Mesenchymal stem cell (in vitro differentiated cells and primary cell): ENCODE data around the gene ZNF644.

Source experiments
- DNase-seq: peaks from one replicate; pipeline ENCODE4 v3.0.0-alpha.2; 2013
- H2AFZ ChIP-seq: one replicate; pipeline ENCODE4 v1.6.1; 2013; ENCODE audit warnings: low read depth, mild to moderate bottlenecking, control low read depth, inconsistent platforms, low read length, moderate library complexity
- H2AK5ac ChIP-seq: 2 replicates; pipeline ENCODE4 v1.6.1; 2013; ENCODE audit warnings: low read length, moderate library complexity, mild to moderate bottlenecking, inconsistent platforms; ENCODE audit not compliant: severe bottlenecking
- H2BK120ac ChIP-seq: one replicate; pipeline ENCODE4 v1.6.1; 2013; ENCODE audit warnings: low read depth, mild to moderate bottlenecking, inconsistent platforms, low read length, moderate library complexity
- H2BK12ac ChIP-seq, 2 experiments: one replicate each; pipeline ENCODE4 v1.6.1; 2013; ENCODE audit warnings: inconsistent platforms in 2 of 2, low read length in 2 of 2, mild to moderate bottlenecking in 2 of 2, moderate library complexity in 2 of 2, control low read depth in 1 of 2
- H2BK15ac ChIP-seq: one replicate; pipeline ENCODE4 v1.6.1; 2013; ENCODE audit warnings: mild to moderate bottlenecking, low read depth, inconsistent platforms; ENCODE audit not compliant: poor library complexity, severe bottlenecking
- H2BK5ac ChIP-seq: 2 replicates; pipeline ENCODE4 v1.6.1; 2013; ENCODE audit warnings: low read depth, mild to moderate bottlenecking, low read length, control low read depth, inconsistent platforms; ENCODE audit not compliant: poor library complexity, severe bottlenecking
- H3K14ac ChIP-seq, 2 experiments: one replicate each; pipeline ENCODE4 v1.6.1; 2013; ENCODE audit warnings: inconsistent platforms in 2 of 2, low read length in 2 of 2, control low read depth in 1 of 2, mild to moderate bottlenecking in 1 of 2, moderate library complexity in 1 of 2
- H3K18ac ChIP-seq, 2 experiments: one replicate each; pipeline ENCODE4 v1.6.1; 2013; ENCODE audit warnings: inconsistent platforms in 2 of 2, low read length in 2 of 2, control low read depth in 1 of 2, low read depth in 1 of 2, mild to moderate bottlenecking in 1 of 2
- H3K23ac ChIP-seq, 2 experiments: one replicate each; pipeline ENCODE4 v1.6.1; 2013; ENCODE audit warnings: inconsistent platforms in 2 of 2, low read length in 2 of 2, mild to moderate bottlenecking in 2 of 2, moderate library complexity in 2 of 2, control low read depth in 1 of 2
- H3K27ac ChIP-seq: 2 replicates; pipeline ENCODE4 v1.5.1; 2013; ENCODE audit warnings: mild to moderate bottlenecking, moderate library complexity, low read length, control low read depth, inconsistent platforms; ENCODE audit not compliant: poor library complexity, severe bottlenecking
- H3K27me3 ChIP-seq, 2 experiments: 2 replicates each; pipeline versions ENCODE4 v1.6.1 to v1.7.0; 2013; ENCODE audit warnings: low read length in 2 of 2, mild to moderate bottlenecking in 2 of 2, moderate library complexity in 2 of 2, control low read depth in 1 of 2, inconsistent platforms in 1 of 2; ENCODE audit not compliant: control insufficient read depth in 1 of 2, insufficient read depth in 1 of 2
- H3K36me3 ChIP-seq, 2 experiments: 2 replicates each; pipeline versions ENCODE4 v1.6.1 to v1.7.0; 2013; ENCODE audit warnings: low read length in 2 of 2, control low read depth in 1 of 2, inconsistent platforms in 1 of 2, low read depth in 1 of 2, mild to moderate bottlenecking in 1 of 2; ENCODE audit not compliant: insufficient read depth in 2 of 2, control insufficient read depth in 1 of 2
- H3K4ac ChIP-seq, 2 experiments: one replicate each; pipeline ENCODE4 v1.6.1; 2013; ENCODE audit warnings: inconsistent platforms in 2 of 2, low read length in 2 of 2, mild to moderate bottlenecking in 2 of 2, moderate library complexity in 2 of 2, control low read depth in 1 of 2, low read depth in 1 of 2
- H3K4me1 ChIP-seq: 2 replicates; pipeline ENCODE4 v1.6.1; 2013; ENCODE audit warnings: low read depth, low read length, control low read depth; ENCODE audit not compliant: control insufficient read depth, insufficient read depth
- H3K4me2 ChIP-seq: 2 replicates; pipeline ENCODE4 v1.6.1; 2013; ENCODE audit warnings: low read length, mild to moderate bottlenecking, inconsistent platforms; ENCODE audit not compliant: poor library complexity, severe bottlenecking
- H3K4me3 ChIP-seq, 2 experiments: 2 replicates each; pipeline versions ENCODE4 v1.5.1 to v1.7.0; 2013; ENCODE audit warnings: low read length in 2 of 2, mild to moderate bottlenecking in 2 of 2, control low read depth in 1 of 2, low read depth in 1 of 2; ENCODE audit not compliant: insufficient read depth in 1 of 2
- H3K79me1 ChIP-seq: replicated peaks from 2 replicates; pipeline ENCODE4 v1.6.1; 2013; ENCODE audit warnings: mild to moderate bottlenecking, control low read depth, low read length, inconsistent platforms; ENCODE audit not compliant: poor library complexity, severe bottlenecking
- H3K9ac ChIP-seq: 2 replicates; pipeline ENCODE4 v1.7.0; 2013; ENCODE audit warnings: mild to moderate bottlenecking, low read length, moderate library complexity
- H3K9me3 ChIP-seq: 2 replicates; pipeline ENCODE4 v1.7.0; 2013; ENCODE audit warnings: mild to moderate bottlenecking, low read length; ENCODE audit not compliant: control insufficient read depth
- H4K8ac ChIP-seq: one replicate; pipeline ENCODE4 v1.6.1; 2013; ENCODE audit warnings: inconsistent platforms, mild to moderate bottlenecking, low read length, moderate library complexity
- H4K91ac ChIP-seq: one replicate; pipeline ENCODE4 v1.6.1; 2013; ENCODE audit warnings: mild to moderate bottlenecking, low read length, inconsistent platforms
- WGBS: methylation state at CpG from one replicate; pipeline ENCODE4 v1.1.7; 2013; ENCODE audit warnings: mixed read lengths; 5-methylcytosine and 5-hydroxymethylcytosine counted together

Gene ZNF644

GRCh38 chr1:91018006-91018405, 3.8 kb downstream of the ZNF644 start:
- Histone ChIP-seq H3K27me3 (no peaks in the 10 kb centered on the region), H3K18ac (no peak overlapping the region), H3K4me2 (no peak overlapping the region), H2BK15ac (no peak overlapping the region), H3K23ac (no peak overlapping the region), H3K4me3 (no peak overlapping the region), H4K91ac (no peak overlapping the region), H2BK12ac (no peak overlapping the region), H2AK5ac (no peak overlapping the region), H3K27ac (no peak overlapping the region), H3K79me1 (no peaks in the 10 kb centered on the region), H3K4ac (no peak overlapping the region), H2BK120ac (no peak overlapping the region), H2AFZ (no peak overlapping the region), H3K9me3 (no peaks in the 10 kb centered on the region), H3K9ac (peak overlapping the region; percentile 53), H3K36me3 (peaks cover 0 to 4% of the 10 kb centered on the region in 2 experiments), H2BK5ac (no peak overlapping the region), H3K14ac (no peak overlapping the region), H3K4me1 (peaks cover 5% of the 10 kb centered on the region), H4K8ac (no peak overlapping the region)
- DNase-seq, result peak; percentile 26
- 92% methylated on average over 1 of the region's 2 CpGs for WGBS

DNA sequence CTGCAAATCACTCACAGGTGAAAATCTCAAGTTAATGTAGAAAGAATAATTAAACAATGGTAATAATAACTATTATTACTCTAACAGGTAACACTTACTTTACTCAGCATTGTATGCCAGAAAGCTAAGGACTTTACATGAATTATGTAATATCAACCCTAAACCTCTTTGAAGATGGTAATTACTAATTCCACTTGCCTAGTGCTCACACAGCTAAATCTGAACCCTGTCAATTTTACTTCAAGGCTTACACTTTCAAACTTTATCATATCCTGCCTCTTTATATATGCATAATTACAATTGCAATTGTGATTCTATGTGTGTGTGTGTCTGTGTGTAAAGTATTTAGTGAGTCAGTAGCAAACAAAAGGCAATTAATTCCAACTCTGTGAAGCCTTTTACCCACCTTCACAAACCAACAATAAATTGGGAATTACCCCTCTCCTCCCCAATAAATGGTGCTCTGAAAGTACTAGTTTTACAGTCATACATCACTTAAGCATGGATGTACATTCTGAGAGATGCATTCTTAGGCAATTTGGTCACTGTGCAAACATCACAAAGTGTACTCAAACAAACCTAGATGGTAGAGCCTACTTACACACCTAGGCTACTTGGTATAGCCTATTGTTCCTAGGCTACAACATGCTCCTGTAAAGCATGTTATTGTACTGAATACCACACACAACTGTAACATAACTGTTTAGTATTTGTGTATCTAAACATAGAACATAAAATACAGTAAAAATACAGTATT, 5.9 kb downstream of the ZNF644 start:
- peaks cover 4% of the 10 kb centered on the region for H3K4me1 ChIP-seq
- H3K14ac ChIP-seq, result no peak overlapping the region
- H3K23ac ChIP-seq, result no peak overlapping the region
- no peak overlapping the region for H4K91ac ChIP-seq
- H2BK5ac ChIP-seq, result no peak overlapping the region
- H3K36me3 ChIP-seq, result peaks cover 0 to 4% of the 10 kb centered on the region in 2 experiments
- no peak overlapping the region for H2BK15ac ChIP-seq
- no peak overlapping the region for H2AK5ac ChIP-seq
- no peak overlapping the region for H2BK120ac ChIP-seq
- H3K4me2 ChIP-seq, result no peak overlapping the region
- no peak overlapping the region for H3K4me3 ChIP-seq
- no peak overlapping the region for H3K27ac ChIP-seq
- H2AFZ ChIP-seq, result no peak overlapping the region
- no peaks in the 10 kb centered on the region for H3K9me3 ChIP-seq
- no peaks in the 10 kb centered on the region for H3K79me1 ChIP-seq
- H2BK12ac ChIP-seq, result no peak overlapping the region
- H3K27me3 ChIP-seq, result no peaks in the 10 kb centered on the region
- H3K18ac ChIP-seq, result no peak overlapping the region
- H4K8ac ChIP-seq, result no peak overlapping the region
- no peak overlapping the region for H3K4ac ChIP-seq
- no peak overlapping the region for H3K9ac ChIP-seq
- DNase-seq, result no peak

DNA sequence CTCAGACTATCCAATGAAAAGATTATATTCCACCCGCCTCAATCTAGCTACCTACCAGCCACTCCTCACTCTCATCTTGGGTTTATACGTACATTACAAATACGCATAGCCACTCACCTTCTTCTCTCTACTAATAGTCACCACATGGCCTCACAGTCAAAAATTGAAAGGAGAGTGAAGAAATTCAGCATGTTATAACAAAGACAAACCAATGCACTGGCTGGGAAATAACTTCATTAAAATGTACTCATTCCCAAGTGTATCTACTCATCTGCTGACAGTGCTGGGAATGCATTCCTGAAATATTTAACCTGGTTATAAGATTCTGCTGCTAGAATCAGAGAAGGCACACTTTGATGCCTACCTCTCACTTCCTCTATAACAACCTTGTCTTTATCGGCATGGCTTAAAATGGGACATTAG, 6.5 kb downstream of the ZNF644 start:
- H2BK5ac ChIP-seq, result no peak overlapping the region
- no peak overlapping the region for H2BK120ac ChIP-seq
- H3K4ac ChIP-seq, result no peak overlapping the region
- H3K23ac ChIP-seq, result no peak overlapping the region
- no peak overlapping the region for H2BK12ac ChIP-seq
- DNase-seq, result no peak
- H3K4me2 ChIP-seq, result no peak overlapping the region
- H3K9ac ChIP-seq, result no peak overlapping the region
- H4K91ac ChIP-seq, result no peak overlapping the region
- H4K8ac ChIP-seq, result no peak overlapping the region
- H3K27ac ChIP-seq, result peak overlapping the region; percentile 47
- no peak overlapping the region for H3K18ac ChIP-seq
- WGBS, result 82% methylated on average over 3 of the region's 4 CpGs
- H2AFZ ChIP-seq, result no peak overlapping the region
- H3K27me3 ChIP-seq, result no peaks in the 10 kb centered on the region
- H2BK15ac ChIP-seq, result no peak overlapping the region
- peaks cover 4% of the 10 kb centered on the region for H3K4me1 ChIP-seq
- H3K36me3 ChIP-seq, result peaks cover 0 to 4% of the 10 kb centered on the region in 2 experiments
- no peaks in the 10 kb centered on the region for H3K79me1 ChIP-seq
- H3K4me3 ChIP-seq, result no peak overlapping the region
- H2AK5ac ChIP-seq, result no peak overlapping the region
- H3K14ac ChIP-seq, result no peak overlapping the region
- H3K9me3 ChIP-seq, result no peaks in the 10 kb centered on the region

GRCh38 chr1:91014475-91014874, 7.4 kb downstream of the ZNF644 start:
- WGBS, result 100% methylated on average over 1 of the region's 1 CpG
- no peak overlapping the region for H4K91ac ChIP-seq
- H3K27ac ChIP-seq, result no peak overlapping the region
- no peak for DNase-seq
- H3K79me1 ChIP-seq, result no peaks in the 10 kb centered on the region
- H2AFZ ChIP-seq, result no peak overlapping the region
- no peak overlapping the region for H3K9ac ChIP-seq
- no peak overlapping the region for H3K14ac ChIP-seq
- no peak overlapping the region for H3K18ac ChIP-seq
- no peak overlapping the region for H2BK12ac ChIP-seq
- no peak overlapping the region for H3K4ac ChIP-seq
- no peak overlapping the region for H3K4me3 ChIP-seq
- H3K23ac ChIP-seq, result no peak overlapping the region
- peaks cover 2% of the 10 kb centered on the region for H3K4me1 ChIP-seq
- H4K8ac ChIP-seq, result no peak overlapping the region
- H3K4me2 ChIP-seq, result no peak overlapping the region
- no peak overlapping the region for H2BK5ac ChIP-seq
- no peaks in the 10 kb centered on the region for H3K36me3 ChIP-seq
- no peaks in the 10 kb centered on the region for H3K27me3 ChIP-seq
- no peak overlapping the region for H2BK120ac ChIP-seq
- no peak overlapping the region for H2BK15ac ChIP-seq
- H3K9me3 ChIP-seq, result no peaks in the 10 kb centered on the region
- H2AK5ac ChIP-seq, result no peak overlapping the region
